KMS-11 (cell line): ENCODE measurements around the gene DST.

Source experiments
- H2AFZ ChIP-seq: fragments of 200-600 bp; sonication (generic); 2 replicates; pipeline ENCODE4 v1.6.1; 2016; ENCODE audit warnings: antibody characterized with exemption, mixed run types, low read depth
- H3K27ac ChIP-seq: fragments of 200-600 bp; sonication (generic); 2 replicates; pipeline ENCODE4 v1.6.1; 2016; ENCODE audit warnings: mild to moderate bottlenecking, mixed run types
- H3K27me3 ChIP-seq: fragments of 200-600 bp; sonication (generic); 2 replicates; pipeline ENCODE4 v1.6.1; 2017; ENCODE audit warnings: mild to moderate bottlenecking, low read depth, mixed run types, moderate library complexity; ENCODE audit not compliant: insufficient read depth
- H3K36me3 ChIP-seq: fragments of 200-600 bp; sonication (generic); 2 replicates; pipeline ENCODE4 v1.6.1; 2017; ENCODE audit warnings: mild to moderate bottlenecking, mixed run types; ENCODE audit not compliant: insufficient read depth
- H3K4me1 ChIP-seq: fragments of 200-600 bp; sonication (generic); 2 replicates; pipeline ENCODE4 v1.6.1; 2016; ENCODE audit warnings: mild to moderate bottlenecking, low read depth, mixed run types; ENCODE audit not compliant: poor library complexity, severe bottlenecking
- H3K4me2 ChIP-seq: fragments of 200-600 bp; sonication (generic); 2 replicates; pipeline ENCODE4 v1.7.0; 2016; ENCODE audit warnings: mild to moderate bottlenecking, mixed run types
- H3K4me3 ChIP-seq: fragments of 200-600 bp; sonication (generic); IDR thresholded peaks from 2 replicates; pipeline ENCODE4 v1.6.1; 2017; ENCODE audit warnings: low read depth, low read length, mixed read lengths; ENCODE audit not compliant: insufficient read depth
- H3K79me2 ChIP-seq: fragments of 200-600 bp; sonication (generic); 2 replicates; pipeline ENCODE4 v1.6.1; 2016; ENCODE audit warnings: low read depth, mixed run types; ENCODE audit not compliant: insufficient read depth
- H3K9ac ChIP-seq: fragments of 200-600 bp; sonication (generic); 2 replicates; pipeline ENCODE4 v1.6.1; 2016; ENCODE audit warnings: mild to moderate bottlenecking, mixed run types
- H4K20me1 ChIP-seq: fragments of 200-600 bp; sonication (generic); 2 replicates; pipeline ENCODE4 v1.6.1; 2016; ENCODE audit warnings: mild to moderate bottlenecking, mixed run types; ENCODE audit not compliant: insufficient read depth
- CTCF ChIP-seq: fragments of 200-600 bp; sonication (generic); conservative IDR thresholded peaks from 2 replicates; pipeline ENCODE4 v1.6.1; 2017; ENCODE audit warnings: low read depth, mild to moderate bottlenecking, antibody characterized with exemption, low read length, moderate library complexity, mixed read lengths

The DST gene

GRCh38 chr6:56649782-56650181 lies 7.1 kb upstream of the DST start:
- Histone ChIP-seq H3K36me3 (peaks cover 10% of the 10 kb centered on the region; the same call in 1 of the 2 replicates), H4K20me1 (peaks cover 5% of the 10 kb centered on the region; the same call in 1 of the 2 replicates), H3K4me2 (no peak overlapping the region), H3K9ac (no peak overlapping the region), H2AFZ (no peak overlapping the region), H3K79me2 (peaks cover 20% of the 10 kb centered on the region; the same call in 1 of the 2 replicates), H3K27ac (no peak overlapping the region), H3K4me1 (peaks cover 24% of the 10 kb centered on the region), H3K27me3 (no peaks in the 10 kb centered on the region), H3K4me3 (no peak overlapping the region)
- TF ChIP-seq CTCF: no peak

GRCh38 chr6:56649053-56649769 lies 6.5 kb upstream of the DST start:
- Histone ChIP-seq H2AFZ (no peak overlapping the region), H3K9ac (no peak overlapping the region), H3K4me3 (no peak overlapping the region), H3K36me3 (peaks cover 10% of the 10 kb centered on the region; the same call in 1 of the 2 replicates), H3K79me2 (peaks cover 19% of the 10 kb centered on the region; the same call in 1 of the 2 replicates), H3K4me2 (no peak overlapping the region), H3K27me3 (no peaks in the 10 kb centered on the region), H4K20me1 (peaks cover 5% of the 10 kb centered on the region; the same call in 1 of the 2 replicates), H3K4me1 (peaks cover 23% of the 10 kb centered on the region), H3K27ac (no peak overlapping the region)
- no peak for TF ChIP-seq CTCF

GRCh38 chr6:56647172-56647762 lies 4.6 kb upstream of the DST start:
- Histone ChIP-seq H3K27me3 (no peaks in the 10 kb centered on the region), H3K27ac (no peak overlapping the region), H3K4me2 (no peak overlapping the region), H3K9ac (no peak overlapping the region), H3K79me2 (0 out of 2 replicates have a peak, but pooled peaks cover 3% of the 10 kb centered on the region), H3K36me3 (peaks cover 10% of the 10 kb centered on the region; the same call in 1 of the 2 replicates), H4K20me1 (no peaks in the 10 kb centered on the region; the same call in 1 of the 2 replicates), H2AFZ (no peak overlapping the region), H3K4me3 (no peak overlapping the region), H3K4me1 (peaks cover 4% of the 10 kb centered on the region)
- TF ChIP-seq CTCF: no peak

GRCh38 chr6:56644366-56644765 lies 1.7 kb upstream of the DST start:
- Histone ChIP-seq H3K4me1 (no peaks in the 10 kb centered on the region), H3K27ac (no peak overlapping the region), H4K20me1 (no peaks in the 10 kb centered on the region; the same call in 1 of the 2 replicates), H2AFZ (no peak overlapping the region), H3K79me2 (no peaks in the 10 kb centered on the region), H3K36me3 (peaks cover 24% of the 10 kb centered on the region), H3K4me3 (no peak overlapping the region), H3K9ac (no peak overlapping the region), H3K27me3 (no peaks in the 10 kb centered on the region), H3K4me2 (no peak overlapping the region)
- TF ChIP-seq CTCF: no peak
